Measurements from ENCODE around the gene CCDC14.

DNA sequence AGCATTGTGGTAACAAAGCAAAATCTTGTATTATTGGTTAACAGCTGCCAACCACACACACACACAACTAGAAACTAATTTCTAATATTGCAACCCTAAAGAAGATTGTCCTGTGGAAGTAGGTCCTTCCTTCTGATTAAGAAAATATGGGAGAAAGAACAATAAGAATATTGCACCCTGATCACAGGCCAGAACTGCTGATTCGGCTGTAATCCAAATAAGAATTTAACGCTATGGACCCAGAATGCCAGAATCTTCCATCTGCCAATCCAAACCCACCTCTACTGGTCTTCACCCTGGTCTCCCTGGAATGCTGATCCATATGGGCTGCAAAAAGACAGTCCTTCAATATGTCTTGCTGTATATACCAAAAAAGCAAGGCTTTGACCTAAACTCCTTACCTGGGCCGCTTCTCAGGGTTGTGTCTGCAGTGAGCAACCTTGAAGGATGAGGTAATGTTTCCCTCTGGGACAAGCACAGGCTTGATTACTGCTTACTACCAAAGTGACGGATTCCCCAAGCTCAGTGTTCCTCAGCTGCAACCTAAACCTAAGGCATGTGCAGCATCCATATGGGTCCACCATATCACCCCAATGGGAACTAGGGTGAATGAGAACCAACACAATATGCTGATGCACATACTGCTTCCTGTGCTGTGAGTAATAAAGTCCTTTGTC is 8.0 kb downstream of the CCDC14 start:
- TF ChIP-seq, protein P1, sequence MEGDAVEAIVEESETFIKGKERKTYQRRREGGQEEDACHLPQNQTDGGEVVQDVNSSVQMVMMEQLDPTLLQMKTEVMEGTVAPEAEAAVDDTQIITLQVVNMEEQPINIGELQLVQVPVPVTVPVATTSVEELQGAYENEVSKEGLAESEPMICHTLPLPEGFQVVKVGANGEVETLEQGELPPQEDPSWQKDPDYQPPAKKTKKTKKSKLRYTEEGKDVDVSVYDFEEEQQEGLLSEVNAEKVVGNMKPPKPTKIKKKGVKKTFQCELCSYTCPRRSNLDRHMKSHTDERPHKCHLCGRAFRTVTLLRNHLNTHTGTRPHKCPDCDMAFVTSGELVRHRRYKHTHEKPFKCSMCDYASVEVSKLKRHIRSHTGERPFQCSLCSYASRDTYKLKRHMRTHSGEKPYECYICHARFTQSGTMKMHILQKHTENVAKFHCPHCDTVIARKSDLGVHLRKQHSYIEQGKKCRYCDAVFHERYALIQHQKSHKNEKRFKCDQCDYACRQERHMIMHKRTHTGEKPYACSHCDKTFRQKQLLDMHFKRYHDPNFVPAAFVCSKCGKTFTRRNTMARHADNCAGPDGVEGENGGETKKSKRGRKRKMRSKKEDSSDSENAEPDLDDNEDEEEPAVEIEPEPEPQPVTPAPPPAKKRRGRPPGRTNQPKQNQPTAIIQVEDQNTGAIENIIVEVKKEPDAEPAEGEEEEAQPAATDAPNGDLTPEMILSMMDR (IDR thresholded peaks at IDR 0.05; ENCODE audit: insufficient read depth, low read length, poor library complexity, severe bottlenecking) = no peak
- TF ChIP-seq EZH2phosphoT487 (conservative IDR thresholded peaks at IDR 0.05; ENCODE audit: low read length) = no peak
